A673 (cell line): ENCODE data around the gene GEMIN4.

ENCODE experiments used
- EZH2 ChIP-seq: fragments of 200-600 bp; sonication (generic); IDR thresholded peaks from 2 replicates; pipeline ENCODE4 v1.6.1; 2017; ENCODE audit warnings: borderline replicate concordance, low read depth, mild to moderate bottlenecking, mixed read lengths, antibody characterized with exemption, low read length; ENCODE audit not compliant: poor library complexity, severe bottlenecking
- TF ChIP-seq, protein P1 (sequence below): fragments of 300-800, 200-600 bp; sonication (generic); conservative IDR thresholded peaks from 2 replicates; pipeline ENCODE4 v1.5.1; 2017; ENCODE audit warnings: low read depth, mild to moderate bottlenecking, antibody characterized with exemption, low read length, moderate library complexity, mixed read lengths

- TF ChIP-seq EZH2: no peak
- TF ChIP-seq, protein P1, sequence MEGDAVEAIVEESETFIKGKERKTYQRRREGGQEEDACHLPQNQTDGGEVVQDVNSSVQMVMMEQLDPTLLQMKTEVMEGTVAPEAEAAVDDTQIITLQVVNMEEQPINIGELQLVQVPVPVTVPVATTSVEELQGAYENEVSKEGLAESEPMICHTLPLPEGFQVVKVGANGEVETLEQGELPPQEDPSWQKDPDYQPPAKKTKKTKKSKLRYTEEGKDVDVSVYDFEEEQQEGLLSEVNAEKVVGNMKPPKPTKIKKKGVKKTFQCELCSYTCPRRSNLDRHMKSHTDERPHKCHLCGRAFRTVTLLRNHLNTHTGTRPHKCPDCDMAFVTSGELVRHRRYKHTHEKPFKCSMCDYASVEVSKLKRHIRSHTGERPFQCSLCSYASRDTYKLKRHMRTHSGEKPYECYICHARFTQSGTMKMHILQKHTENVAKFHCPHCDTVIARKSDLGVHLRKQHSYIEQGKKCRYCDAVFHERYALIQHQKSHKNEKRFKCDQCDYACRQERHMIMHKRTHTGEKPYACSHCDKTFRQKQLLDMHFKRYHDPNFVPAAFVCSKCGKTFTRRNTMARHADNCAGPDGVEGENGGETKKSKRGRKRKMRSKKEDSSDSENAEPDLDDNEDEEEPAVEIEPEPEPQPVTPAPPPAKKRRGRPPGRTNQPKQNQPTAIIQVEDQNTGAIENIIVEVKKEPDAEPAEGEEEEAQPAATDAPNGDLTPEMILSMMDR: no peak
These were observed 11.6 kb downstream of the GEMIN4 start for GRCh38 chr17:740240-741017.
